ENCODE measurements around the gene ZNF487. TPM values are rescaled to one million over a fixed set of nuclear protein-coding genes. Genes with fewer than 3 reads are reported as not detected.

The ZNF487 gene
- polyA plus RNA-seq, 1 donor: 9.3 TPM

GRCh38 chr10:43394868-43395267 lies 42.0 kb upstream of the ZNF487 start:
- H3K36me3 ChIP-seq (ENCODE audit: control insufficient read depth, insufficient read depth, low read length): peaks cover 57% of the 10 kb centered on the region
- H3K27ac ChIP-seq (ENCODE audit: low read length): peak overlapping the region; percentile 100
- H3K4me3 ChIP-seq (ENCODE audit: low read length): peak overlapping the region; percentile 80
- no peaks in the 10 kb centered on the region for H3K27me3 ChIP-seq (ENCODE audit: control insufficient read depth, insufficient read depth, low read length)
- no peaks in the 10 kb centered on the region for H3K9me3 ChIP-seq (ENCODE audit: control insufficient read depth, low read depth, low read length)
- 90% methylated on average over 2 of the region's 6 CpGs for WGBS (ENCODE audit: insufficient coverage, low lambda C conversion rate)
- no peak for DNase-seq
- peaks cover 36% of the 10 kb centered on the region for H3K4me1 ChIP-seq (ENCODE audit: control insufficient read depth, insufficient read depth, low read length)

- peaks cover 37% of the 10 kb centered on the region for H3K4me1 ChIP-seq (ENCODE audit: control insufficient read depth, insufficient read depth, low read length)
- no peaks in the 10 kb centered on the region for H3K9me3 ChIP-seq (ENCODE audit: control insufficient read depth, low read depth, low read length)
- no CpG with 5 or more reads among the region's 18 CpGs for whole genome bisulfite sequencing (ENCODE audit: insufficient coverage, low lambda C conversion rate)
- H3K36me3 ChIP-seq (ENCODE audit: control insufficient read depth, insufficient read depth, low read length): peaks cover 51% of the 10 kb centered on the region
- H3K4me3 ChIP-seq (ENCODE audit: low read length): peak overlapping the region; percentile 80
- no peaks in the 10 kb centered on the region for H3K27me3 ChIP-seq (ENCODE audit: control insufficient read depth, insufficient read depth, low read length)
- peak overlapping the region; percentile 100 for H3K27ac ChIP-seq (ENCODE audit: low read length)
- DNase-seq: no peak
These were observed 41.3 kb upstream of the ZNF487 start for GRCh38 chr10:43395571-43396060.

- DNase-seq: peak; percentile 76 to 91
- peak overlapping the region; percentile 100 for H3K27ac ChIP-seq (ENCODE audit: low read length)
- H3K4me1 ChIP-seq (ENCODE audit: control insufficient read depth, insufficient read depth, low read length): peaks cover 36% of the 10 kb centered on the region
- peak overlapping the region; percentile 80 for H3K4me3 ChIP-seq (ENCODE audit: low read length)
- peaks cover 44% of the 10 kb centered on the region for H3K36me3 ChIP-seq (ENCODE audit: control insufficient read depth, insufficient read depth, low read length)
- no CpG with 5 or more reads among the region's 71 CpGs for WGBS (ENCODE audit: insufficient coverage, low lambda C conversion rate)
- no peaks in the 10 kb centered on the region for H3K27me3 ChIP-seq (ENCODE audit: control insufficient read depth, insufficient read depth, low read length)
- H3K9me3 ChIP-seq (ENCODE audit: control insufficient read depth, low read depth, low read length): no peaks in the 10 kb centered on the region
These were observed 40.6 kb upstream of the ZNF487 start for GRCh38 chr10:43396061-43396927.

- DNase-seq: peak; percentile 96 to 98
- Histone ChIP-seq H3K27me3 (ENCODE audit: control insufficient read depth, insufficient read depth, low read length) (no peaks in the 10 kb centered on the region), H3K4me1 (ENCODE audit: control insufficient read depth, insufficient read depth, low read length) (peaks cover 35% of the 10 kb centered on the region), H3K4me3 (ENCODE audit: low read length) (peak overlapping the region; percentile 80), H3K9me3 (ENCODE audit: control insufficient read depth, low read depth, low read length) (no peaks in the 10 kb centered on the region), H3K36me3 (ENCODE audit: control insufficient read depth, insufficient read depth, low read length) (peaks cover 40% of the 10 kb centered on the region), H3K27ac (ENCODE audit: low read length) (peak overlapping the region; percentile 100)
- no CpG with 5 or more reads among the region's 70 CpGs for WGBS (ENCODE audit: insufficient coverage, low lambda C conversion rate)
These were observed 39.8 kb upstream of the ZNF487 start for GRCh38 chr10:43396928-43397624.

GRCh38 chr10:43398939-43399319 lies 38.0 kb upstream of the ZNF487 start:
- no peaks in the 10 kb centered on the region for H3K9me3 ChIP-seq (ENCODE audit: control insufficient read depth, low read depth, low read length)
- peak overlapping the region; percentile 100 for H3K27ac ChIP-seq (ENCODE audit: low read length)
- H3K4me1 ChIP-seq (ENCODE audit: control insufficient read depth, insufficient read depth, low read length): peaks cover 29% of the 10 kb centered on the region
- H3K36me3 ChIP-seq (ENCODE audit: control insufficient read depth, insufficient read depth, low read length): peaks cover 25% of the 10 kb centered on the region
- H3K4me3 ChIP-seq (ENCODE audit: low read length): no peak overlapping the region
- DNase-seq: no peak
- H3K27me3 ChIP-seq (ENCODE audit: control insufficient read depth, insufficient read depth, low read length): no peaks in the 10 kb centered on the region
- no CpG with 5 or more reads among the region's 2 CpGs for WGBS (ENCODE audit: insufficient coverage, low lambda C conversion rate)

GRCh38 chr10:43399320-43400310 lies 37.3 kb upstream of the ZNF487 start:
- Histone ChIP-seq H3K36me3 (ENCODE audit: control insufficient read depth, insufficient read depth, low read length) (peaks cover 18% of the 10 kb centered on the region), H3K27ac (ENCODE audit: low read length) (peak overlapping the region; percentile 100), H3K9me3 (ENCODE audit: control insufficient read depth, low read depth, low read length) (no peaks in the 10 kb centered on the region), H3K4me1 (ENCODE audit: control insufficient read depth, insufficient read depth, low read length) (peaks cover 33% of the 10 kb centered on the region), H3K27me3 (ENCODE audit: control insufficient read depth, insufficient read depth, low read length) (no peaks in the 10 kb centered on the region), H3K4me3 (ENCODE audit: low read length) (no peak overlapping the region)
- no CpG with 5 or more reads among the region's 5 CpGs for WGBS (ENCODE audit: insufficient coverage, low lambda C conversion rate)
- DNase-seq: peak; percentile 61 to 81

GRCh38 chr10:43401627-43402026 lies 35.3 kb upstream of the ZNF487 start:
- WGBS (ENCODE audit: insufficient coverage, low lambda C conversion rate): 100% methylated on average over 1 of the region's 2 CpGs
- Histone ChIP-seq H3K9me3 (ENCODE audit: control insufficient read depth, low read depth, low read length) (no peaks in the 10 kb centered on the region), H3K27me3 (ENCODE audit: control insufficient read depth, insufficient read depth, low read length) (no peaks in the 10 kb centered on the region), H3K36me3 (ENCODE audit: control insufficient read depth, insufficient read depth, low read length) (peaks cover 15% of the 10 kb centered on the region), H3K4me1 (ENCODE audit: control insufficient read depth, insufficient read depth, low read length) (peaks cover 35% of the 10 kb centered on the region), H3K27ac (ENCODE audit: low read length) (no peak overlapping the region), H3K4me3 (ENCODE audit: low read length) (no peak overlapping the region)
- no peak for DNase-seq

- DNase-seq: no peak
- no peaks in the 10 kb centered on the region for H3K9me3 ChIP-seq (ENCODE audit: control insufficient read depth, low read depth, low read length)
- WGBS (ENCODE audit: insufficient coverage, low lambda C conversion rate): 62% methylated on average over 2 of the region's 4 CpGs
- H3K27ac ChIP-seq (ENCODE audit: low read length): no peak overlapping the region
- H3K4me3 ChIP-seq (ENCODE audit: low read length): no peak overlapping the region
- H3K4me1 ChIP-seq (ENCODE audit: control insufficient read depth, insufficient read depth, low read length): peaks cover 35% of the 10 kb centered on the region
- no peaks in the 10 kb centered on the region for H3K27me3 ChIP-seq (ENCODE audit: control insufficient read depth, insufficient read depth, low read length)
- H3K36me3 ChIP-seq (ENCODE audit: control insufficient read depth, insufficient read depth, low read length): peaks cover 15% of the 10 kb centered on the region
These were observed 34.7 kb upstream of the ZNF487 start for GRCh38 chr10:43402176-43402575.

GRCh38 chr10:43402880-43403452 lies 33.9 kb upstream of the ZNF487 start:
- Histone ChIP-seq H3K27me3 (ENCODE audit: control insufficient read depth, insufficient read depth, low read length) (no peaks in the 10 kb centered on the region), H3K27ac (ENCODE audit: low read length) (peak overlapping the region; percentile 6), H3K4me3 (ENCODE audit: low read length) (no peak overlapping the region), H3K36me3 (ENCODE audit: control insufficient read depth, insufficient read depth, low read length) (peaks cover 15% of the 10 kb centered on the region), H3K4me1 (ENCODE audit: control insufficient read depth, insufficient read depth, low read length) (peaks cover 33% of the 10 kb centered on the region), H3K9me3 (ENCODE audit: control insufficient read depth, low read depth, low read length) (peaks cover under 1% of the 10 kb centered on the region)
- no CpG with 5 or more reads among the region's 7 CpGs for WGBS (ENCODE audit: insufficient coverage, low lambda C conversion rate)
- no peak for DNase-seq
